Neuron (in vitro differentiated cells): ENCODE results near the gene CACNB3.

ENCODE experiments used
- H2AFZ ChIP-seq: one replicate; pipeline ENCODE4 v1.6.1; 2013; ENCODE audit warnings: low read depth, mild to moderate bottlenecking, inconsistent platforms, low read length, moderate library complexity
- H3K27me3 ChIP-seq: one replicate; pipeline ENCODE4 v1.6.1; 2013; ENCODE audit warnings: low read length; ENCODE audit not compliant: insufficient read depth
- H3K36me3 ChIP-seq: one replicate; pipeline ENCODE4 v1.6.1; 2013; ENCODE audit warnings: low read length; ENCODE audit not compliant: insufficient read depth
- H3K4me1 ChIP-seq: one replicate; pipeline ENCODE4 v1.6.1; 2013; ENCODE audit warnings: low read length; ENCODE audit not compliant: insufficient read depth
- H3K4me3 ChIP-seq: 2 replicates; pipeline ENCODE4 v1.5.1; 2013; ENCODE audit warnings: mild to moderate bottlenecking, low read length, moderate library complexity
- H3K9me3 ChIP-seq: one replicate; pipeline ENCODE4 v1.6.1; 2013; ENCODE audit warnings: low read length

CACNB3 gene

GRCh38 chr12:48817873-48818830 lies at the start of gene CACNB3:
Gene CACNB3, plus strand, starts transcription at chr12:48818496. Its CDS starts 434 bp downstream, at chr12:48818930.
- H3K36me3 ChIP-seq, result peaks cover 12% of the 10 kb centered on the region
- peaks cover 34% of the 10 kb centered on the region for H3K4me1 ChIP-seq
- H3K4me3 ChIP-seq, result peak within 1 kb of the TSS; percentile 78
- peak within 1 kb of the TSS; percentile 57 for H2AFZ ChIP-seq
- H3K27me3 ChIP-seq, result no peaks in the 10 kb centered on the region
- H3K9me3 ChIP-seq, result no peaks in the 10 kb centered on the region

DNA sequence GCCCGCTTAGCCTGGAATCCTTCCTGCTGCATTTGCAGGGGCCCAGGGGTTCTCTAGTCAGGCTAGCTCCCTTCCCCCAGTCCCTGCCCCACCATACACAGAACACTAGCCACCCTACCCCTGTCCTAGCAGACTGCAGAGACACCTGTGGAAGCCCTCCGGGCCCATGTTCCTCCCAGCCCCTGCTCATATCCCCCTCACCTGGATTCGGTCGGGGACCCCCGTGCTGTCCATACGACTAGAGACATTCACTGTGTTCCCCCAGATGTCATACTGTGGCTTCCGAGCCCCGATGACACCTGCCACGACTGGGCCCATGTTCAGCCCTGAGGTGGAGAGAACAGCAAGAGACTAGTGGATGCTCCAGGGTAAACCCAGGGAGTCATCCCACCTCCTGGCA lies 49.6 kb upstream of the CACNB3 start:
- H3K36me3 ChIP-seq, result peaks cover 70% of the 10 kb centered on the region
- no peak overlapping the region for H2AFZ ChIP-seq
- H3K27me3 ChIP-seq, result no peaks in the 10 kb centered on the region
- H3K4me1 ChIP-seq, result no peaks in the 10 kb centered on the region
- H3K9me3 ChIP-seq, result no peaks in the 10 kb centered on the region
- H3K4me3 ChIP-seq, result no peak overlapping the region

DNA sequence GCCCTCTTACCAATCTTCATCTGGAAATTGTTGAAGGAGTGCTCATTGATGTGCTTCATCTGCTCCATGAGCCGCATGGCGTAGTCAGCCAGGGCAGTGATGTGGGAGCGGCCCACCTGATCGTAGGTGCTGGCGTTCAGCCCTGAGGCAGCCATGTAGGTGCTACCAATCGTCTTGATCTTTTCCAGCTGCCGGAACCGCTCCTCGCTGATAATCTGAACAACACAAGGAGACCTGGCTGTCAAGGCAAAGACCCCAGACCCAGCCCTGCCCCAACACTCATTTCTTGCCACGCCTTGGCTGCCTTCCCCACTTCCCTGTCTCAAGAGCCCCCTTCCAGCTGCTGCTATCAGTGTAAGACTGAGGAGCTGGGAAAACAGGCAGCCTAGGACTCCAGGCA lies 47.5 kb upstream of the CACNB3 start:
- H2AFZ ChIP-seq, result no peak overlapping the region
- H3K4me1 ChIP-seq, result no peaks in the 10 kb centered on the region
- H3K9me3 ChIP-seq, result no peaks in the 10 kb centered on the region
- peaks cover 86% of the 10 kb centered on the region for H3K36me3 ChIP-seq
- no peaks in the 10 kb centered on the region for H3K27me3 ChIP-seq
- H3K4me3 ChIP-seq, result no peak overlapping the region

DNA sequence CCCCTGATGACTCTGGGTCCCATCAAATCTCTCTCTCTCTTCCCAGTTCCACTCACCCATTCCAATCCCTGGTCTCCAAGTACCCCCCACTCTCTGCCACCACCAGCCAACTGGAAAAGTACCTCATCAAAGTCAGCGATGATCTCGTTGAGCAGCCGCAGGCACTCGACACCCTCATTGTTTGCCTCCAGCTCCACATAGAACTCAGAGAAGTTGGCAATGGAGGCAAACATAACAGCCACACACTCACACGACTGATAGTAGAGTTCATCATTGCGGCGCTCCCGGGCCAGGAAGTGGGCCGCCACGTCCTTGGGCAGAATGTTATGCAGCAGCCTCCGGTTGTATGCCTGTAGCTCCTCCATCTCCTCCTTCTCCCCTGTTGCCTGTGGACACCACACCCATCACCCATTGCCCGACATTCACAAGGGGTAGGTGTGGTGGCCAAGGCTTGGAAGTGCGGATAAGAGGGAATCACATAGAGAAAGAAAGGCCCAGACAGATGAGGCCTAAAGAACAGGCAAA lies 46.6 kb upstream of the CACNB3 start:
- Histone ChIP-seq H2AFZ (no peak overlapping the region), H3K36me3 (peaks cover 86% of the 10 kb centered on the region), H3K9me3 (no peaks in the 10 kb centered on the region), H3K27me3 (no peaks in the 10 kb centered on the region), H3K4me3 (no peak overlapping the region), H3K4me1 (no peaks in the 10 kb centered on the region)

DNA sequence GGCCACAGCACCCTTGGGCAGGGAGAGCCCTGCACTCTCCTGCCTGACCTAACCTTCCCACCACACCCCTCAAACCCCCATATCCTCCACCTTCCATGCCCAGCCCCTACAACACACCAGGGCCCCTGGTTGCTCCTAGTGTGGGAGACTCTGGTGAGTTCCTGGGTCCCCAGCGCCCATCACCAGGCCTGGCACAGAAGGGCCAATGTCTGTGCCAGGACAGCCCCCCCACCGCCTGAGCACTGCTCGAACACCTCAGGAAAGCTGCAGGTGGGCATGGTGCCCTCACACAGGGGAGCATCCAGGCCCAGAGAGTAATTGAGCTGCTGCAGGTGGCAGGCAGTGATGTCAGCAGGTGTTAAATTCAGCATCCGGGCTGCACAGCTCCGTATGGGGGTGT lies 44.6 kb upstream of the CACNB3 start:
- H2AFZ ChIP-seq, result no peak overlapping the region
- no peaks in the 10 kb centered on the region for H3K27me3 ChIP-seq
- no peak overlapping the region for H3K4me3 ChIP-seq
- H3K36me3 ChIP-seq, result peaks cover 79% of the 10 kb centered on the region
- H3K9me3 ChIP-seq, result no peaks in the 10 kb centered on the region
- H3K4me1 ChIP-seq, result no peaks in the 10 kb centered on the region

DNA sequence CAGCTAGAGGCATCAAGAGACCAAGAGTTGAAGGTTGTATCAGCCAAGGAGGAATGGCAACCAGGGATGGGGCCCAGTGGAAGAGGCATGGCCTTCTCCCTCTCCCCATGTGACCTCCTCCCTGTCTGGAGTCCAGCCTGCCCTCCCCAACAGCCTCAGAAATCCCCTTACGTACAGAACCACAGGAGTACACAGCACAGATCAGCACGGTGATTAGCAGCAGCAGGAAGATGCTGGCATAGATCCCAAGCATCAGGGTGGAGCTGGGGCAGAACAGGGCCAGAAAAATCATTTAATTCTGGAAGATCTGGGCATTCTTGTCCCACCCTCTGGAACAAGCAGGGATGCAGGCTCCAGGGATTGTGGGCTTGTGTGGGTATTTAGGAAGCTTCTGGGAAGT lies 43.8 kb upstream of the CACNB3 start:
- H3K4me3 ChIP-seq, result no peak overlapping the region
- H3K36me3 ChIP-seq, result peaks cover 72% of the 10 kb centered on the region
- H3K27me3 ChIP-seq, result no peaks in the 10 kb centered on the region
- no peak overlapping the region for H2AFZ ChIP-seq
- no peaks in the 10 kb centered on the region for H3K4me1 ChIP-seq
- H3K9me3 ChIP-seq, result no peaks in the 10 kb centered on the region

DNA sequence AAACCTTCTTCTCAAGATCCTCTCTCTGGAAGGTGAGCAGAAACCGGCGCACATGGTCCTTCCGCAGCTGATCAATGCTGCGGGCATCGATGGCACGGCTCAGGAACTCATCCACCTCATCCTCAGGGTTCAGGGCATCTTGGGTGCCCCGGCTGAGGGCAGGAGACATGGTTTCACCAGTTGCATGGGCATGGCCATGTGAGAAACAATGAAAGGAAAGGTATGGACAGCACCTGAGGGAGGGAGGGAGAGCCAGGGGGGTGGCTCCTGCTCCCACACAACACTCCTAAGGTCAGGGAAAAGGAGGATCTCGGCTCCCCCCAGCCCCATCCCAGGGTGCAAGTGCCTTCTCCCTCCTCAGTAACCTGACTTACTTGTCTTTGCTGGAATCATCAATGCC lies 43.0 kb upstream of the CACNB3 start:
- peaks cover 70% of the 10 kb centered on the region for H3K36me3 ChIP-seq
- no peaks in the 10 kb centered on the region for H3K9me3 ChIP-seq
- H3K4me3 ChIP-seq, result no peak overlapping the region
- H3K4me1 ChIP-seq, result no peaks in the 10 kb centered on the region
- no peak overlapping the region for H2AFZ ChIP-seq
- no peaks in the 10 kb centered on the region for H3K27me3 ChIP-seq

DNA sequence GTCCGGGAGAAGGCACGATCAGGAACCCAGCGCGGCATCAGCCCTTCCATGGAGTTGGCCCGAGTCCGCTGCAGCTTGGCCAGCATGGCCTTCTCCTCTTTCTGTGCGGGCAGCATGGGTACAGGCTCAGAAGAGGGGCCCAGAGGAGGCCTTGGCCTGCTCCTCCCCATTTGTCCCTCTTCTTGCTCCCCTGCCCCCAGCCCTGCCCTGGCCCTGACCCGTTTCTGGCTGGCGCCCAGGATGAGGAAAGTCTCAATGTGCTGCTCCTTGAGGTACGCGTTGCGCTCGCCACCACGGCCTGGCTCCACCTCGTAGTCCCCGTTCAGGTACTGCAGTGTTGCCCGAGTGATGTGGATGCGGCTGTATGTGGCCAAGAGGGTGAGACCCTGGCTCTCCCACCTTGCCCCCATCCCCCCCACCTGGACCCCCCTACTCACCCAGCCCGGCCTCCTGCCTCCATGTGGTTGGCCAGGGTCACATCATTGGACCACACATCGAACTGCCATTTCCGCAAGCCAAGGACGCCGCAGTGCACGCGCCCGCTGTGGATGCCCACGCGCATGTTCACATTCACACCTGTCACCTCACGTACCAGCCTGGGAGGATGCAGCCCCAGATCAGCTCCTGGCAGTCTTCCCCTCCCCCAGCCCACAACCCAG lies 42.2 kb upstream of the CACNB3 start:
- H3K27me3 ChIP-seq, result no peaks in the 10 kb centered on the region
- no peaks in the 10 kb centered on the region for H3K9me3 ChIP-seq
- no peak overlapping the region for H2AFZ ChIP-seq
- H3K4me1 ChIP-seq, result no peaks in the 10 kb centered on the region
- peaks cover 62% of the 10 kb centered on the region for H3K36me3 ChIP-seq
- no peak overlapping the region for H3K4me3 ChIP-seq

- no peaks in the 10 kb centered on the region for H3K4me1 ChIP-seq
- H3K27me3 ChIP-seq, result no peaks in the 10 kb centered on the region
- H3K9me3 ChIP-seq, result no peaks in the 10 kb centered on the region
- peaks cover 57% of the 10 kb centered on the region for H3K36me3 ChIP-seq
- no peak overlapping the region for H3K4me3 ChIP-seq
- no peak overlapping the region for H2AFZ ChIP-seq
Observed at GRCh38 chr12:48776956-48777355, 41.3 kb upstream of the CACNB3 start.

- Histone ChIP-seq H3K36me3 (peaks cover 55% of the 10 kb centered on the region), H2AFZ (no peak overlapping the region), H3K4me1 (no peaks in the 10 kb centered on the region), H3K27me3 (no peaks in the 10 kb centered on the region), H3K9me3 (no peaks in the 10 kb centered on the region), H3K4me3 (no peak overlapping the region)
Observed at GRCh38 chr12:48777501-48778400, 40.5 kb upstream of the CACNB3 start.

- Histone ChIP-seq H2AFZ (no peak overlapping the region), H3K4me3 (no peak overlapping the region), H3K9me3 (no peaks in the 10 kb centered on the region), H3K36me3 (peaks cover 42% of the 10 kb centered on the region), H3K4me1 (no peaks in the 10 kb centered on the region), H3K27me3 (no peaks in the 10 kb centered on the region)
Observed at GRCh38 chr12:48779869-48780268, 38.4 kb upstream of the CACNB3 start.

DNA sequence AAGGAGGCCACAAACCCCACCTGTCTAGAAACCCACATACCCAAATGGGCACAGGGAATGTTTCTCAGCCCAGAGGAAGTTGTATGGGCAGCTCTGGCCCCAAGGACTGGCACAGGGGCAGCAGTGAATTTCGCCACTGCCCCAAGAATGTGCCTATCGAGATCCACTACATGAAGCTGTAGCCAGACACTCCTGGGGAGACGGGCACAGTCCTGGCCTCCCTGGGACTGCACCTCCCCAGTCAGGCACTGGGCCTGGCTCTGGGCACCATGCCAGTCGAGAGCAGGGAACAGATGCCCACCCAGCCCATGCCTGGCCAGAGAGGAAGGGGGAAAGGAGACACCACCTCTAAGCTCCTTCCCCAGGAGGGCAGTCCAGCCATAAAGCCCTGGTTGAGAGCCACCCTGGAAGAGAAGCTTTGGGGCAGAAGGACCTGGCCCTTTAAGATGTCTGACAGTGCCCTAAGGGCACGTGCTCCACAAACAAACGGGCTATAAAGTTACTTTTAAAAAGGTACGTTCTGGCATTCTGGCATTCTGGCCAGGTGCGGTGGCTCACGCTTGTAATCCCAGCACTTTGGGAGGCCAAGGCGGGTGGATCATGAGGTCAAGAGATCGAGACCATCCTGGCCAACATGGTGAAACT lies 37.8 kb upstream of the CACNB3 start:
- H3K27me3 ChIP-seq, result no peaks in the 10 kb centered on the region
- no peaks in the 10 kb centered on the region for H3K9me3 ChIP-seq
- peaks cover 36% of the 10 kb centered on the region for H3K36me3 ChIP-seq
- H3K4me3 ChIP-seq, result no peak overlapping the region
- H3K4me1 ChIP-seq, result no peaks in the 10 kb centered on the region
- H2AFZ ChIP-seq, result no peak overlapping the region
